Chondrocyte (in vitro differentiated cells): ENCODE results near the gene BPI. TPM values are rescaled to one million over a fixed set of nuclear protein-coding genes. Genes with fewer than 3 reads are reported as not detected.

Experiments used
- DNase-seq: peaks from one replicate; pipeline ENCODE4 v3.0.0; 2021; ENCODE audit warnings: mixed read lengths, low spot score
- H3K27ac Mint-ChIP-seq: one replicate; pipeline ENCODE4 v1.8.0; 2021; ENCODE audit warnings: mild to moderate bottlenecking, moderate library complexity, mixed read lengths; ENCODE audit not compliant: unreplicated experiment
- H3K27me3 Mint-ChIP-seq: 2 replicates; pipeline ENCODE4 v1.8.0; 2021; ENCODE audit warnings: low read depth, mixed read lengths
- H3K36me3 Mint-ChIP-seq: 2 replicates; pipeline ENCODE4 v1.8.0; 2021; ENCODE audit warnings: low read depth, mixed read lengths
- H3K4me1 Mint-ChIP-seq: 2 replicates; pipeline ENCODE4 v1.8.0; 2021; ENCODE audit warnings: low read depth, mild to moderate bottlenecking, mixed read lengths
- H3K4me3 Mint-ChIP-seq: one replicate; pipeline ENCODE4 v1.8.0; 2021; ENCODE audit warnings: mild to moderate bottlenecking, moderate library complexity, mixed read lengths; ENCODE audit not compliant: unreplicated experiment
- H3K9me3 Mint-ChIP-seq: 2 replicates; pipeline ENCODE4 v1.8.0; 2021; ENCODE audit warnings: low read depth, mixed read lengths
- CTCF ChIP-seq: fragments of 200-600 bp; sonication (generic); IDR thresholded peaks from 2 replicates; pipeline ENCODE4 v1.5.0; 2021; ENCODE audit warnings: antibody characterized with exemption, mild to moderate bottlenecking, moderate library complexity
- total RNA-seq: library from RNA; stranded (reverse); gene quantifications from 3 replicates; pipeline ENCODE4 v1.2.1, GENCODE V29; 2021

Gene BPI
- total RNA-seq, 1 donor from 2014 or later: 0.55 TPM

- Mint-ChIP-seq H3K27ac (no peak overlapping the region), H3K9me3 (peaks cover 5% of the 10 kb centered on the region), H3K36me3 (peaks cover 4% of the 10 kb centered on the region), H3K4me3 (no peak overlapping the region), H3K4me1 (no peaks in the 10 kb centered on the region), H3K27me3 (peaks cover 25% of the 10 kb centered on the region)
- TF ChIP-seq CTCF: no peak
- no peak for DNase-seq
These were observed 36.0 kb downstream of the BPI start for GRCh38 chr20:38339997-38340396.

- H3K27me3 Mint-ChIP-seq: peaks cover 18% of the 10 kb centered on the region
- H3K4me3 Mint-ChIP-seq: no peak overlapping the region
- DNase-seq: no peak
- no peaks in the 10 kb centered on the region for H3K4me1 Mint-ChIP-seq
- TF ChIP-seq CTCF: no peak
- no peak overlapping the region for H3K27ac Mint-ChIP-seq
- peaks cover 5% of the 10 kb centered on the region for H3K9me3 Mint-ChIP-seq
- peaks cover 4% of the 10 kb centered on the region for H3K36me3 Mint-ChIP-seq
These were observed 36.7 kb downstream of the BPI start for GRCh38 chr20:38340693-38341092.

GRCh38 chr20:38342216-38342615, 38.3 kb downstream of the BPI start:
- Mint-ChIP-seq H3K27ac (no peak overlapping the region), H3K36me3 (peaks cover 2% of the 10 kb centered on the region)
- DNase-seq: no peak

GRCh38 chr20:38342713-38343310, 38.9 kb downstream of the BPI start:
- H3K4me3 Mint-ChIP-seq: no peak overlapping the region
- no peak for TF ChIP-seq CTCF
- no peak for DNase-seq
- H3K27me3 Mint-ChIP-seq: peaks cover 7% of the 10 kb centered on the region
- H3K27ac Mint-ChIP-seq: no peak overlapping the region
- no peaks in the 10 kb centered on the region for H3K4me1 Mint-ChIP-seq
- H3K9me3 Mint-ChIP-seq: peaks cover 3% of the 10 kb centered on the region
- peaks cover 2% of the 10 kb centered on the region for H3K36me3 Mint-ChIP-seq

More at GRCh38 chr20:38342216-38342615, 38.3 kb downstream of the BPI start:
- Mint-ChIP-seq H3K4me3 (no peak overlapping the region), H3K27me3 (peaks cover 7% of the 10 kb centered on the region), H3K9me3 (peaks cover 5% of the 10 kb centered on the region), H3K4me1 (no peaks in the 10 kb centered on the region)
- no peak for TF ChIP-seq CTCF

GRCh38 chr20:38343311-38344106, 39.6 kb downstream of the BPI start:
- Mint-ChIP-seq H3K27ac (no peak overlapping the region), H3K4me1 (no peaks in the 10 kb centered on the region), H3K36me3 (no peaks in the 10 kb centered on the region)

More at GRCh38 chr20:38343311-38344106, 39.6 kb downstream of the BPI start:
- Mint-ChIP-seq H3K27me3 (peaks cover 7% of the 10 kb centered on the region), H3K4me3 (no peak overlapping the region), H3K9me3 (no peaks in the 10 kb centered on the region)
- TF ChIP-seq CTCF: no peak
- no peak for DNase-seq
